ENCODE results near the gene SPOPL.

GRCh38 chr2:138516030-138516704 lies 14.6 kb downstream of the SPOPL start:
- TF ChIP-seq, protein P1, sequence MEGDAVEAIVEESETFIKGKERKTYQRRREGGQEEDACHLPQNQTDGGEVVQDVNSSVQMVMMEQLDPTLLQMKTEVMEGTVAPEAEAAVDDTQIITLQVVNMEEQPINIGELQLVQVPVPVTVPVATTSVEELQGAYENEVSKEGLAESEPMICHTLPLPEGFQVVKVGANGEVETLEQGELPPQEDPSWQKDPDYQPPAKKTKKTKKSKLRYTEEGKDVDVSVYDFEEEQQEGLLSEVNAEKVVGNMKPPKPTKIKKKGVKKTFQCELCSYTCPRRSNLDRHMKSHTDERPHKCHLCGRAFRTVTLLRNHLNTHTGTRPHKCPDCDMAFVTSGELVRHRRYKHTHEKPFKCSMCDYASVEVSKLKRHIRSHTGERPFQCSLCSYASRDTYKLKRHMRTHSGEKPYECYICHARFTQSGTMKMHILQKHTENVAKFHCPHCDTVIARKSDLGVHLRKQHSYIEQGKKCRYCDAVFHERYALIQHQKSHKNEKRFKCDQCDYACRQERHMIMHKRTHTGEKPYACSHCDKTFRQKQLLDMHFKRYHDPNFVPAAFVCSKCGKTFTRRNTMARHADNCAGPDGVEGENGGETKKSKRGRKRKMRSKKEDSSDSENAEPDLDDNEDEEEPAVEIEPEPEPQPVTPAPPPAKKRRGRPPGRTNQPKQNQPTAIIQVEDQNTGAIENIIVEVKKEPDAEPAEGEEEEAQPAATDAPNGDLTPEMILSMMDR (IDR thresholded peaks at IDR 0.05) = no peak
- no peak for TF ChIP-seq POLR2A (IDR thresholded peaks at IDR 0.05)

Data from testis (tissue), 2 donors.